GM19467 (cell line): ENCODE results near the gene GPALPP1.
"Not testable (repeated sequence)": the region's sequence is repeated elsewhere in the genome, so short reads cannot be mapped to it uniquely, and the experiment has no call there.

Experiments used
- ATAC-seq: cut with Tn5 transposase; IDR thresholded peaks from one replicate; pipeline ENCODE4 v1.9.1; 2021; ENCODE audit warnings: mild to moderate bottlenecking, moderate library complexity; ENCODE audit not compliant: unreplicated experiment

The GPALPP1 gene

GRCh38 chr13:45060062-45060461 lies 70.7 kb downstream of the GPALPP1 start:
- no peak for ATAC-seq

- no peak for ATAC-seq
Measured at GRCh38 chr13:45063261-45063860, 74.0 kb downstream of the GPALPP1 start.

- not testable (repeated sequence) for ATAC-seq
Measured at GRCh38 chr13:45063889-45064288, 74.6 kb downstream of the GPALPP1 start.

GRCh38 chr13:45064889-45065288 lies 75.6 kb downstream of the GPALPP1 start:
- ATAC-seq, result no peak

GRCh38 chr13:45068036-45069001 lies 79.0 kb downstream of the GPALPP1 start:
- ATAC-seq, result no peak

GRCh38 chr13:45073809-45074208 lies 84.5 kb downstream of the GPALPP1 start:
- no peak for ATAC-seq

- no peak for ATAC-seq
Measured at GRCh38 chr13:45074721-45075120, 85.4 kb downstream of the GPALPP1 start.

- no peak for ATAC-seq
Measured at GRCh38 chr13:45078003-45078402, 88.7 kb downstream of the GPALPP1 start.
